Measurements from ENCODE around the gene NLRC3.
A peak's percentile ranks its signal among the peaks of the same experiment; 100 is the strongest.
"Not testable (repeated sequence)": the region's sequence is repeated elsewhere in the genome, so short reads cannot be mapped to it uniquely, and the experiment has no call there.

Gene NLRC3, protein sequence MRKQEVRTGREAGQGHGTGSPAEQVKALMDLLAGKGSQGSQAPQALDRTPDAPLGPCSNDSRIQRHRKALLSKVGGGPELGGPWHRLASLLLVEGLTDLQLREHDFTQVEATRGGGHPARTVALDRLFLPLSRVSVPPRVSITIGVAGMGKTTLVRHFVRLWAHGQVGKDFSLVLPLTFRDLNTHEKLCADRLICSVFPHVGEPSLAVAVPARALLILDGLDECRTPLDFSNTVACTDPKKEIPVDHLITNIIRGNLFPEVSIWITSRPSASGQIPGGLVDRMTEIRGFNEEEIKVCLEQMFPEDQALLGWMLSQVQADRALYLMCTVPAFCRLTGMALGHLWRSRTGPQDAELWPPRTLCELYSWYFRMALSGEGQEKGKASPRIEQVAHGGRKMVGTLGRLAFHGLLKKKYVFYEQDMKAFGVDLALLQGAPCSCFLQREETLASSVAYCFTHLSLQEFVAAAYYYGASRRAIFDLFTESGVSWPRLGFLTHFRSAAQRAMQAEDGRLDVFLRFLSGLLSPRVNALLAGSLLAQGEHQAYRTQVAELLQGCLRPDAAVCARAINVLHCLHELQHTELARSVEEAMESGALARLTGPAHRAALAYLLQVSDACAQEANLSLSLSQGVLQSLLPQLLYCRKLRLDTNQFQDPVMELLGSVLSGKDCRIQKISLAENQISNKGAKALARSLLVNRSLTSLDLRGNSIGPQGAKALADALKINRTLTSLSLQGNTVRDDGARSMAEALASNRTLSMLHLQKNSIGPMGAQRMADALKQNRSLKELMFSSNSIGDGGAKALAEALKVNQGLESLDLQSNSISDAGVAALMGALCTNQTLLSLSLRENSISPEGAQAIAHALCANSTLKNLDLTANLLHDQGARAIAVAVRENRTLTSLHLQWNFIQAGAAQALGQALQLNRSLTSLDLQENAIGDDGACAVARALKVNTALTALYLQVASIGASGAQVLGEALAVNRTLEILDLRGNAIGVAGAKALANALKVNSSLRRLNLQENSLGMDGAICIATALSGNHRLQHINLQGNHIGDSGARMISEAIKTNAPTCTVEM

GRCh38 chr16:3577302-3577752 is at the start of gene NLRC3:
Gene NLRC3, minus strand, starts transcription at chr16:3577403. Its CDS starts 12,367 bp downstream, at chr16:3565036.
- DNase-seq (ENCODE audit: low spot score): no peak

- DNase-seq (ENCODE audit: low spot score): peak; percentile 46
Measured at GRCh38 chr16:3625911-3626732, 48.9 kb upstream of the NLRC3 start.

DNA sequence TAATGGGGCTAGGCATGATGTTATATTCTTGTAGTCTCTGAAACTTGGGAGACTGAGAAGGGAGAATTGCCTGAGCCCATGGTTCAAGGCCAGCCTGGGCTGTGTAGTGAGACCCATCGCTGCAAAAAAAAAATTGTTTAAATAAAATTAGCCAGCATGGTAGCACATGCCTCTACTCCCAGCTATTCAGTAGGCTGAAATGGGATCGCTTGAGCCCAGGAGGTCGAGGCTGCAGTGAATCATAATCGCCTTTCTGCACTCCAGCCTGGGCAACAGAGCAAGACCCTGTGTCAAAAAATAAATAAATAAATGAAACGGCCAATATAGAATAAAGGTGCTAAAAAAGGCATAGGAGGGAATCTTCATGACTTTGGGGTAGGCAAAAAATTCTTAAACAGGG is 48.1 kb upstream of the NLRC3 start:
- no peak for DNase-seq (ENCODE audit: low spot score)

DNA sequence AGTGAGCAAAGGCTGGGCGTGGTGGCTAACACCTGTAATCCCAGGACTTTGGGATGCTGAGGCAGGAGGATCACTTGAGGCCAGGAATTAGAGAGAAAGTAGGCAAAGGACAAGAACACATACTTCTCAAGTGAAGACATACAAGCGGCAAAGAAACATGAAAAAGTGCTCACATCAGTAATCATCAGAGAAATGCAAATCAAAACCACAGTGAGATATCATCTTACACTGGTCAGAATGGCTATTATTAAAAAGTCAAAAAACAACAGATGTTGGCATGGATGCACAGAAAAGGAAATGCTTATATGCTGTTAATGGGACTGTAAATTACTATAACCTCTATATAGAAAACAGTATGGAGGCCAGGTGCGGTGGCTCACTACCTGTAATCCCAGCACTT is 46.4 kb upstream of the NLRC3 start:
- no peak for DNase-seq (ENCODE audit: low spot score)

DNA sequence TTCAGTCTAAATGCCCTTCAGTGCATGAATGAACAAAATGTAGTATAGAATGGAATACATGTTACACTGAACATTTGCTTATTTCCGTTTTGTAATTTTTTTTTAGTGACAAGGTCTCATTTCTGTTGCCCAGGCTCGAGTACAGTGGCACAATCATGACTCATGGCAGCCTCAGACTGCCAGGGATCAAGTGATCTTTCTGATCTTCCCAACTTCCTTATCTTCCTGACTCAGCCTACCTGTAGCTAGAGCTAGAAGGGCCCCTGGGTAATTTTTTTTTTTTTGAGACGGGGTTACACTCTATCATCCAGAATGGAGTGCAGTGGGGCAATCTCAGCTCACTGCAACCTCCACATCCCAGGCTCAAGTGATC is 41.6 kb upstream of the NLRC3 start:
- no peak for DNase-seq (ENCODE audit: low spot score)

- no peak for DNase-seq (ENCODE audit: low spot score)
Measured at GRCh38 chr16:3612510-3613466, 35.6 kb upstream of the NLRC3 start.

DNA sequence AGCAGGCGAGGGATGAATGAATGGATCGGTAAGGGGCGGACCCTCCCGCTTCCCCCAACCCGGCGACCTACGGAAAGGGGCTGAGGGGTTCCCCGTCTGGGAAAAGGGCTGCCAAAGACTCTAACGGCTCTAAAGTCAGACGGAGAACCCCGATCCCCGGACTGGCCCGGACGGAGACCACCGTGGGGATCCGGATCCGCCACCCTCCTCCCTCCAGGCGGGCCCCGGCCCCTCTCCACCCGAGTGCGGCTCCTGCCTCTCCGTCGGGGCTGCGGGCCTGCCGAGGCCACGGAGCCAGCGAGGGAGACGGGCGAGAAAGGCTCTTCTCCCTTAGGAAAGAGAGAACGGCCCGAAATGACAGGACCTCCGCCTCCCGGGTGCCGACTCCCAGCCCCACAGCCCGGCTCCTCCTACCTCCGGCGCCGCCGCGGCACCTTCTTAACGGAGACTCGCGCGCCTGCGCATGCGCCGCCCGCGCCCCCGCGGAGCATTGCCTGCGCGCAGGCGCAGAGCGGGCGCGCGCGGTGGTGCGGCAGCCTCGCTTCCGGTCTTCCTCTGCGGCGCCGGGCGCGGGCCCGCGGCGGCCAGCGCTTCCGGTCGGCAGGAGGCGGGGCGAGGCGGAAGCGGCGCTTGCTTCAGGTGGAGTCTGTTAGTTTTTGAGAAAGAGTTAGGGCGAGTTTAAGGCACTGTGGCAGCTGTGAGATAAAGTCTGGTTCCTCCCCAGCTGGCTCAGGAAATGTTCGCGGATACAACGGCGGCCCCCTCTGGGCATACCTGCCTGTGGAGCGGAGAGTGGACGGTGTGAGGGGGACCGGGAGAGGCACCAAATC is 34.2 kb upstream of the NLRC3 start, which contains the start of gene SLX4:
TSS of gene SLX4 (minus strand) at position 461 of the 830 bp plus-strand sequence. CDS start 2,642 bp downstream, outside the sequence.
- peak; percentile 100 for DNase-seq (ENCODE audit: low spot score)

GRCh38 chr16:3610698-3611145 is 33.5 kb upstream of the NLRC3 start:
- no peak for DNase-seq (ENCODE audit: low spot score)

GRCh38 chr16:3609895-3610697 is 32.9 kb upstream of the NLRC3 start:
- DNase-seq (ENCODE audit: low spot score): no peak

DNA sequence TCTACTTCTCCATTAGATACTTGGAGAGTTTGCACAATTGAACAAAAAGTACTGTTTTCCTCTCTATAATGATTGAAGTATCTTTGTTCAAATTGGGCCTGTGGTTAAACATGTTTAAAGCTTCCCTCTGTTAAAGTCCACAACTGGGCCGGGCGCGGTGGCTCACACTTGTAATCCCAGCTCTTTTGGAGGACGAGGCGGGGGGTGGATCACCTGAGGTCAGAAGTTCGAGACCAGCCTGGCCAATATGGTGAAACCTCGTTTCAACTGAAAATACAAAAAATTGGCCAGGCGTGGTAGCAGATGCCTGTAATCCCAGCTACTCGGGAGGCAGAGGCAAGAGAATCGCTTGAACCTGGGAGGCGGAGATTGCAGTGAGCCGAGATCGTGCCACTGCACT is 31.8 kb upstream of the NLRC3 start:
- DNase-seq (ENCODE audit: low spot score): not testable (repeated sequence)

DNA sequence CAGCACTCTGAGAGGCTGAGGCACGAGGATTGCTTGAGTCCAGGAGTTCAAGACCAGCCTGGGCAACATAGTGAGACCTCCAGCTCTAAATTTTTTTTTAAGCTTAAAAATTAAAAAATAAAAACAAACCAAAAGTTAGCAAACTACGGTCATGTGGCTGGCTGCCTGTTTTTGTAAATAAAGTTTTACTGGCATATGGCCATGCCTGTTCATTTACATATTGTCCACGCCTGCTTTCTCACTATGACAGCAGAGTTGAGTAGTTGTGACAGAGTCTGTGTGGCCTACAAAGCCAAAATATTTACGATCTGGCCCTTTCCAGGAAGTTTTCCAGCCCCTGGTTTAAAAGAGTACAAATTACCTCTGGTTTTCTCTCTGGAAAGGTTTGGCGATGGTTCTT is 30.9 kb upstream of the NLRC3 start:
- DNase-seq (ENCODE audit: low spot score): no peak

GRCh38 chr16:3607634-3608033 is 30.4 kb upstream of the NLRC3 start:
- DNase-seq (ENCODE audit: low spot score): no peak

DNA sequence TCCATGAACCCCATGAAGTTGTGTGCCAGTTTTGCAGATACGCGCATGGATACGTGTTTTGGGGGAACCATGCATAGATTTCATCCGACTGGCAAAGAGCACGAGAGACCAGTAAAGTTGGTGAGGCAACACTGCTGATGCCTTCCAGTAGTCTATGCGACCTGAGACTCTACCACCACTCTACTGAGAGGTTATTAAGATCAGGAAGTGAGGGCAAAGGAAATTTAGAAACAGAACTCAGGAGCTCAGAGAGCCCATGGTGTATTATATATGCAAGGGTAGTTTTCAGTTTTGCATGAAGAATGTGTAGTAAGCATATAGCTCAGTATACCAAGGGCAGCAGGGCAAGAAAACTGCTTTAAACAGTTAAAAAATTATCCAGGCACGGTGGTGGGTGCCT is 30.0 kb upstream of the NLRC3 start:
- no peak for DNase-seq (ENCODE audit: low spot score)

- no peak for DNase-seq (ENCODE audit: low spot score)
Measured at GRCh38 chr16:3606441-3606840, 29.2 kb upstream of the NLRC3 start.

GRCh38 chr16:3602320-3602653 is 25.1 kb upstream of the NLRC3 start:
- DNase-seq (ENCODE audit: low spot score): no peak

- no peak for DNase-seq (ENCODE audit: low spot score)
Measured at GRCh38 chr16:3601614-3602319, 24.6 kb upstream of the NLRC3 start.

GRCh38 chr16:3599922-3600321 is 22.7 kb upstream of the NLRC3 start:
- DNase-seq (ENCODE audit: low spot score): no peak

DNA sequence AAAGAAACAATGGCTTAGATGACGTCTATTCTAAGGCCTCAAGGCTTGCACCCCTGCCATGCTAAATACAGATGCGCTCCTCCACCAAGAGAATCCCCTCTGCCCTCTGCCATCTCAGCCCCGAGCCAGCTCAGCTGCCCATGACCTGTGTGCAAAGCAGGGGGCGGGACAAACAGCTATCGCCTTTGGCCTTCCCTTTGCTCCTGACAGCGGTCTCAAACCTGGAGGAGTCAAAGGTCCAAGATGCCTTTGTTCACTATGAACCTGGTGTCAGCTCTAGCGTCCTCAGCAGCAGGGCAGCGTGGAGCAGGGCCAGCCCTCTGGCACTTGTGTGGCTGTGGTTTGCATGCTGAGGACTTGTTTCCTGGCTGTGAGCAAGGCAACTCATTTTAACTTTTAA is 21.9 kb upstream of the NLRC3 start:
- DNase-seq (ENCODE audit: low spot score): no peak

Data from GM03348 (cell line).